HAP-1 (cell line): ENCODE results near the gene FLYWCH1.
"Not testable (repeated sequence)": the region's sequence is repeated elsewhere in the genome, so short reads cannot be mapped to it uniquely, and the experiment has no call there.

Source experiments
- DNase-seq, 2 experiments: peaks; one replicate each; pipeline ENCODE4 v3.0.0-alpha.2; 2016 to 2020; ENCODE audit warnings: low spot score in 2 of 2
- H3K27me3 ChIP-seq: fragments of 250-450 bp; sonication (Bioruptor Pico); 2 replicates; pipeline ENCODE4 v1.5.1; 2020; ENCODE audit warnings: low read depth, mild to moderate bottlenecking, moderate library complexity
- H3K36me3 ChIP-seq: fragments of 250-450 bp; sonication (Bioruptor Pico); replicated peaks from 2 replicates; pipeline ENCODE4 v1.5.1; 2020; ENCODE audit warnings: mild to moderate bottlenecking
- H3K4me1 ChIP-seq: fragments of 250-450 bp; sonication (Bioruptor Pico); 2 replicates; pipeline ENCODE4 v1.5.1; 2020; ENCODE audit warnings: mild to moderate bottlenecking
- H3K4me3 ChIP-seq: fragments of 250-450 bp; sonication (Bioruptor Pico); 2 replicates; pipeline ENCODE4 v1.5.1; 2020; ENCODE audit warnings: mild to moderate bottlenecking, moderate library complexity
- H3K9me3 ChIP-seq: fragments of 250-450 bp; sonication (Bioruptor Pico); 2 replicates; pipeline ENCODE4 v1.5.1; 2020; ENCODE audit warnings: mild to moderate bottlenecking, moderate library complexity
- in situ Hi-C: fragments of 300-500 bp; cut with MboI; formaldehyde crosslinking; loops from 3 replicates; pipeline ENCODE4 v1.14.3; 2020; ENCODE audit warnings: low sequenced_read_pairs, inconsistent platforms, mixed read lengths

Gene FLYWCH1

DNA sequence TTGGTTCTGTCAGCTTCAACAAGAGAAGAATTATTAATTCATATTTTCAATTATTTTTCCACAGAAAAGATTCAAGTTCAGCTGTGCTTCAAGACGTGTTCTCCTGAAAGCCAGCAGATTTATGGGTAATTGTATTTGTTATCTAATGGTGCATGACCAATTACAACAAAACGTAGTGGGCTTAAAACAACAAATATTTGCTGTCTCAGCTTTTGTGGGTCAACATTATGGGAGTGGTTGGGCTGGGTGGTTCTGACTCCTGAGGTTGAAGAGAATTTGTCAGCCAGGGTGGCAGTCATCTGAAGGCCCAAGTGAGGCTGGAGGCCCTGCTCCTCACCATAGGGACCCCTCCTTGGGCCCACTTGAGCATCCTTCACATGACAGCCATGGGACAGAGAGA, 28.2 kb downstream of the FLYWCH1 start:
- H3K36me3 ChIP-seq, result peaks cover 22% of the 10 kb centered on the region
- in situ Hi-C loops, result no loop called here
- no peak for DNase-seq
- no peaks in the 10 kb centered on the region for H3K4me1 ChIP-seq
- H3K9me3 ChIP-seq, result no peaks in the 10 kb centered on the region
- H3K4me3 ChIP-seq, result no peak overlapping the region
- H3K27me3 ChIP-seq, result no peaks in the 10 kb centered on the region

DNA sequence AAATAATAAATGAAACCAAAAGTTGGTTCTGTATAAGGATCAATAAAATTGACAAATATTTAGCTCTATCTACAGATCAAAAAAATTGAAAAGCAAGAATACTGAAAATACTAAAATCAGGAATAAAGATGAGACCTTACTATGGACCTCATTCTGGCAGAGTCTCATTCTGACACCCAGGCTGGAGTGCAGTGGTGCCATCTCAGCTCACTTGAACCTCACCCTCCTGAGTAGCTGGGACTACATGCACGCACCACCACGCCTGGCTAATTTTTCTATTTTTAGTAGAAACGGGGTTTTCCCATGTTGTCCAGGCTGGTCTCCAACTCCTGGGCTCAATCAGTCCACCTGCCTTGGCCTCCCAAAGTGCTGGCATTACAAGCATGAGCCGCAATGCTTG, 30.3 kb downstream of the FLYWCH1 start:
- Histone ChIP-seq H3K36me3 (peaks cover 19% of the 10 kb centered on the region), H3K4me3 (no peak overlapping the region), H3K4me1 (no peaks in the 10 kb centered on the region), H3K9me3 (no peaks in the 10 kb centered on the region), H3K27me3 (no peaks in the 10 kb centered on the region)
- in situ Hi-C loops, result no loop called here
- DNase-seq, result no peak

DNA sequence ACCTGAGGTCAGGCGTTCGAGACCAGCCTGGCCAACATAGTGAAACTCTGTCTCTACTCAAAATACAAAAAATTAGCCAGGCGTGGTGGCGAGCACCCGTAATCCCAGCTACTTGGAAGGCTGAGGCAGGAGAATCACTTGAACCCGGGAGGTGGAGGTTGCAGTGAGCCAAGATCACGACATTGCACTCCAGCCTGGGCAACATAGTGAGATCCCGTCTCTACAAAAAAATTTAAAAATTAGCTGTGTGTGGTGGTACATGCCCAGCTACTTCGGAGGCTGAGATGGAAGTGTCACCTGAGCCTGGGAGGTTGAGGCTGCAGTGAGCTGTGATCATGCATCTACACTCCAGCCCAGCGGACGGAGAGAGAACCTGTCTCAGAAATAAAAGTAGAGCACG, 32.0 kb downstream of the FLYWCH1 start:
- in situ Hi-C loops, H3K27me3 ChIP-seq, H3K4me3 ChIP-seq, DNase-seq, H3K4me1 ChIP-seq, H3K9me3 ChIP-seq: not testable (repeated sequence)
- H3K36me3 ChIP-seq, result peaks cover 15% of the 10 kb centered on the region

DNA sequence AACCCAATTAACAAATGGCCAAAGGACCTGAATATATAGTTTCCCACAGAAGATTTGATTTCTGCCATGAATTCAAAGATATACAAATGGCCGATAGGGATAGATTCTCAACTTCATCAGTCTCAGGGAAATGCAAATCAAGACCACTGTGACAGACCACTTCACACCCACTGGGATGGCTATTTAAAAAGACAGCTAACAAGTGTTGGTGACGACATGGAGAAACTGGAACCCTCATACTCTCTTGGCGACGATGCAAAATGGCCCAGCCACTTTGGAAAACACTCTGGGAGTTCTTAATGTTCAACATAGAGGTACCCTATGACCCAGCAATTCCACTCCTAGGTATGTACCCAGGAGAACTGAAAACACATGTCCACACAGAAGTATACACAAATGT, 34.9 kb downstream of the FLYWCH1 start:
- Histone ChIP-seq H3K4me3 (no peak overlapping the region), H3K4me1 (no peaks in the 10 kb centered on the region), H3K36me3 (no peaks in the 10 kb centered on the region; the same call in 1 of the 2 replicates), H3K27me3 (no peaks in the 10 kb centered on the region), H3K9me3 (no peaks in the 10 kb centered on the region)
- in situ Hi-C loops, result no loop called here
- DNase-seq, result no peak

DNA sequence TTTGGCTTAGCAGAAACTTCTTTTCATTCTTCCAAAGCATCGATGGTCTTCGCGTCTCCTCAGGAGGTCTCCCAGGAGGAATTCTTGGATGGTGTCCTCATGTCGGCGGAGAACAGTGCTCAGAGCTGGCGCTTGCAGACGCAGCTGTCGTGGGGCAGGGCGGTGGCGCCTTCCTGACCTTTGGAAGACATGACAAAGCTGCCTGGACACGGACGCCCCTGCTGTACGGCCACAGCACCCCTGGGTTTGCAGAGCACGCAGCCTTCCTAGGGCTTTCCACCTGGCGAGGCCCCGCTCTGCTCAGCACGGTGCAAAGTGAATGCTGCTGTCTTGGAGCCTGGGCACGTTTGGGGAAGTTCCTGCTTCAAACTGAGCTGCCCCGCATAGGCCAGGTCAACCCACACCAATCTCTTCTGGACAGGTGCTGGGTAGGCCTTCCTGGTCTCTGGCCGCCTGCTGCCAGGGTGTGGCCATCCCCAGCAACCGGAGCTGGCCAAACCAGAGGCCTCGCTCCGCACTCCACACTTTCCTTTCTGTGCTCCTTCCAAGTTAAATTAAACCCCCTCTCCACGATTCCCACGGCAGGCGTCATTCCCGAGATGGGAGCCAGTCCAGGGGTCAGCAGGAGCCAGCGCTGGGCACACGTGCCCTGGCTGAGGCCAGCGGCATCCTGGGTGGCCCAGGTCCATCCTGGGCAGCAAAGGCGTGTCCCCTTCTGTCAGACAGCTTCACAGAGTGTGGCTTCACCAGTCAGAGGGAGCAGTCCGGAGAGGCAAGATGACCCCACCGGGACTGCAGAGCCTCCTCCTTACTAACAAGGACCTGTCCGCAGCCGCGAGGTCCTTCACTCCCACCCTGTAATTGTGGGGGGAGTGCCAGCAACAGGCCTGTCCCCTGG, 37.3 kb downstream of the FLYWCH1 start:
- Histone ChIP-seq H3K4me3 (no peak overlapping the region), H3K9me3 (no peaks in the 10 kb centered on the region), H3K27me3 (no peaks in the 10 kb centered on the region), H3K4me1 (no peaks in the 10 kb centered on the region), H3K36me3 (no peaks in the 10 kb centered on the region)
- DNase-seq, result no peak
- in situ Hi-C loops, result no loop called here

DNA sequence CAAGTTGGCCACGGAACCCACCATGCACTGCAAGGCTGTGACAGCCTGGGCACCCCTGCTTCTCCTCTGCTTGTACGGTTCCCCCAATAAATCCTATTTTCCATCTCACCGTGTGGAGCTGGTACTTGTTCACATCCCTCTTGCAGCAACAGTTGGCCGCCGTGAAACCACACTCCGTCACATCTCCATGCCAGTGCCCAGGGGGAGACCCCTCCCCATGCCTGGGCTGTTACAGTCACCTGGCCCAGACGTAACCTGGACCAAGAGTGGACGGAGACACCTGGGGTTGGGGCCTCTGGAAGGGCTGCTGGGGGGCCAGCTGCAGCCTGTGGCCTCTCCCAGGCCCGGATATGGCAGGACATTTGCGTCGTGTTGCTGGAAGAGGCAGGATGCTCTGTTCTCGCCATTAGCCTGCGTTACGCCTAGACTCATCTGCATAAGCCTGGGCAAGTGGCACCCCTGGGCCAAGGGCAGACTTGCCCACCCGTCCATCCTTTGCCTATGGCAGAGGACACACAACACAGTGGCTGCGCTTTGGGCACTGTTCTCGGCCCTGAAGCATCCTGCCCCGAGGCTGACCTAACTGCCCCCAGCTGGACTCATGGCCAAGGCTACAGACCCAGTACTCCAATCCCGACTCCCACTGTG, 38.1 kb downstream of the FLYWCH1 start:
- no peak for DNase-seq
- Histone ChIP-seq H3K36me3 (no peaks in the 10 kb centered on the region), H3K4me3 (no peak overlapping the region), H3K9me3 (no peaks in the 10 kb centered on the region), H3K27me3 (no peaks in the 10 kb centered on the region), H3K4me1 (no peaks in the 10 kb centered on the region)
- in situ Hi-C loops, result no loop called here

DNA sequence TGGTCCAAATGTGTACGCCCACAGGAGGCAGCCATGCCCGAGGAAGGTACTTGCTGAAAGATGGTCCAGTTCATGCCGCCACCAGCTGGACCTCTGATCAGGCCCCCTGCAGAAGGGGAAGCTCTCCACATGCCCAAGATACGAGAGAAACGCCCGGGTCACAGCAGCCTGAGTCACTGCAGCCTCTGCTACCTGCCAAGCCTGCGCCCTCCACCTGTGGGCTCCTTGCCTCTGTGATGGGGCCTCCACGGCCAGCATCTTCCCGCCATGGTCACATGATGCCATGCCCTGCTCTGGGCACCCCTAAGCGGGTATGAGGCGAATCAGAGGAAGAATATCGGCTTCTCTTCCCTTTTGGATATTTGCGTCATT, 38.6 kb downstream of the FLYWCH1 start:
- H3K9me3 ChIP-seq, result no peaks in the 10 kb centered on the region
- no peaks in the 10 kb centered on the region for H3K36me3 ChIP-seq
- H3K4me3 ChIP-seq, result no peak overlapping the region
- DNase-seq, result no peak
- in situ Hi-C loops, result no loop called here
- no peaks in the 10 kb centered on the region for H3K4me1 ChIP-seq
- H3K27me3 ChIP-seq, result no peaks in the 10 kb centered on the region

DNA sequence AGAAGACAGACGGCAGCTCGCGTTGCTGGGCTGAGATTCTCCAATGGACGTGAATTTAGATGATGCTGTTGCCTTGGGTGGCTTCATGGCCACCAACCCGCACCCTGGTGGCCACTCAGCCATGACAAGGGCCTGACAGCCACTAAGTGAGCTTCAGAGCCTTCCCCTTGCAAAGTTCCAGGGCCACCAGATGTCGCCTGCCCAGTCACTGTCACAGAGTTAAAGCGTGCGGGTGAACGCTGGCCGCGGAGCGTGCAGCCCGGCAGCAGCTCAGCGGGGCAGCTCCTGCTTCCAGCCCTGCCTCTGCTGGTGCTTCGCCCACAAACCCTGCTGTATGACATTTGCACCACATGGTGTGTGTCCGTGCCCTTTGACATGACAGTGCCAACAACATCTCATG, 39.0 kb downstream of the FLYWCH1 start:
- in situ Hi-C loops, result no loop called here
- Histone ChIP-seq H3K4me1 (no peaks in the 10 kb centered on the region), H3K27me3 (no peaks in the 10 kb centered on the region), H3K9me3 (no peaks in the 10 kb centered on the region), H3K36me3 (no peaks in the 10 kb centered on the region), H3K4me3 (no peak overlapping the region)
- DNase-seq, result no peak

DNA sequence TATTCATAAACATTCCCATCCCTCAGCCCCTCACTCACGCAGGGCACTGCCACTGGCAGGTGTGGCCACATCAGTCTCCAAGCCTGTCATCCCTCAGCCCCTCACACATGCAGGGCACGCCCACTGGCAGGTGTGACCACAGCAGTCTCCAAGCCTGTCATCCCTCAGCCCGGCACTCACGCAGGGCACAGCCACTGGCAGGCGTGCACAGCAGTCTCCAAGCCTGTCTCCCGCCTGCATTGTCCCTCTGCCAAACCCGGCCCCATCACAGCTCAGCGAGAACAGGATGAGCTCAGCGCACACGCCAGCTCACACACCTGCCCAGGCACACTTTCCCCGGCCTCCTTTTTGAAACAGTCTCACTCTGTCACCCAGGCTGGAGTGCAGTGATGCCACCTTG, 40.9 kb downstream of the FLYWCH1 start:
- no peaks in the 10 kb centered on the region for H3K36me3 ChIP-seq
- in situ Hi-C loops, result no loop called here
- no peaks in the 10 kb centered on the region for H3K4me1 ChIP-seq
- H3K27me3 ChIP-seq, result no peaks in the 10 kb centered on the region
- H3K4me3 ChIP-seq, result no peak overlapping the region
- DNase-seq, result no peak
- H3K9me3 ChIP-seq, result no peaks in the 10 kb centered on the region

DNA sequence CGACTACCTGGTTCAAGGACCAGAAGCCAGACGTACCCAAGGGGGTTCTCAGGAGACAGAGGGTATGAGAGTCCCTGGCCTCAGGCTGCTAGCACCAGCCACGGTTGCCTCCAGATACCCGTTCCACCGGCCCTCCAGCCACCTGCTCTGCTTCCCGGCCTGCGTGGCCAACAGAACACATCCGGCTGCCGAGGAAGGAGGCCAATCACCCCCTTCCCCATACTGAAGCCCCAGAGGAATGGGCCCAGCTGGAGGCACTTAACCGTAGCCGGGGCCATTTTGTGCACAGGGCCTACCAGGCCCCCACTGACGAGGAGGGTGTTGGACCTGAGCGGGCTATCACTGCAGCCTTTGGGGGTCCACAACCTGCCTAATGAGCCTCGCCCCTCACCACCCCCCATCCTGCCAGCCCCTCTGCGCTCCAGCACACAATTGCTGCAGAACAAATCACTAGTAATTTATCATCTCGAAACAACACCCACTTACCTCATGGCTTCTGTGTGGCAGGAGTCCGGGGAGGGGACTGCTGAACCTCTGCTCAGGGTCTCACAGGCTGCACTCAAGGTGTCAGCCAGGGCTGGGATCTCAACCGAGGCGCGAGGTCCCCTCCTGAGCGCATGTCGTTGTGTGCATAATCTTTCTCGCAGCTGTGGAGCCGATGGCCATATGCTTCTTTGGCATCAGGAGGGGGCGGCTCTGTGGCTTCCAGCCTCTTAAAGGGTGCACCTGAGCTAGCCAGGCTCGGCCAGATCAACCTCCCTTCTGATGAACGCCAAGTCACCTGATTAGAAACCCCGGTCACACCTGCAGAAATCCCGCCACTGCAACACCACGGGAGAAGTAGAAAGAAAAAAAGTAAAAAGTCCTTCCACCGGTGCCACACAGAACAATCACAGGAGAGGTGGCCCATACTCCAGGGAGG, 42.2 kb downstream of the FLYWCH1 start:
- in situ Hi-C loops, result no loop called here
- no peaks in the 10 kb centered on the region for H3K9me3 ChIP-seq
- H3K4me3 ChIP-seq, result no peak overlapping the region
- no peaks in the 10 kb centered on the region for H3K36me3 ChIP-seq
- no peaks in the 10 kb centered on the region for H3K4me1 ChIP-seq
- no peak for DNase-seq
- no peaks in the 10 kb centered on the region for H3K27me3 ChIP-seq

DNA sequence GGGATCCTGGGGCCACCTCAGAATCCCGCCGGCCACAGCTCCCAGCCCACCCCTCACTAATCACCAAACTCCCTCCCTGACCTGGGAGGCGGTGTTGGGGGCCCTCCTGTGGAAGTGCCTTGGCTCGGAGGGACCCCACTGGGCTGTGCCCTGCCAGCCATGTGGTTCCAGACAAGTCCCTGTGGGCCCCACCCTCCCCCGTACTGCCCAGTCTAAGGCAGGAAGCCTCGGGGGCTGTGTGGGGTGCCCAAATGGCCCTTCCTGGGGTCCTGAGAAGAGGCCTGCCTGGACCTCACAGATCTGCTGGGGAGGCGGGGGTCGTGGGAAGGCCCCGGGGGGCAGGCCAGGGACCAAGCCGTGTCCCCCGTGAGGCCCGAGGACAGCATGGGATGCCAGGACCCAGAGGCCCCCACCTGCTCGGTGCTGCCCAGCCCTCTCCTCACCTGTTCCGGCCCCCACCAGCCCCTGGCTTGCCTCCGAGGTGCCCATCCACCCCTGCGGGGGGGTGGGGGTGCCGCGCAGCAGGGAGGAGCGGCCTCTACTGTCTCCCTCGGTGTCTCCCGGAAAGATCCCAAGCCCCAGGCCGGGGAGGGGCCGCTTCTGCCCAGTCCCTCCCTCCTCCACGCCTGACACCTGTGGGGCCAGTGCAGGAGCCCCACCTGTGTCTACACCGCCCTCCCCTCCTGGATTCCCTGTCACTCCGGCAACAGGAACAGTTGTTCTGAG, 43.1 kb downstream of the FLYWCH1 start:
- Histone ChIP-seq H3K4me1 (no peaks in the 10 kb centered on the region), H3K36me3 (no peaks in the 10 kb centered on the region), H3K9me3 (no peaks in the 10 kb centered on the region), H3K4me3 (no peak overlapping the region), H3K27me3 (no peaks in the 10 kb centered on the region)
- no peak for DNase-seq
- in situ Hi-C loops, result no loop called here

DNA sequence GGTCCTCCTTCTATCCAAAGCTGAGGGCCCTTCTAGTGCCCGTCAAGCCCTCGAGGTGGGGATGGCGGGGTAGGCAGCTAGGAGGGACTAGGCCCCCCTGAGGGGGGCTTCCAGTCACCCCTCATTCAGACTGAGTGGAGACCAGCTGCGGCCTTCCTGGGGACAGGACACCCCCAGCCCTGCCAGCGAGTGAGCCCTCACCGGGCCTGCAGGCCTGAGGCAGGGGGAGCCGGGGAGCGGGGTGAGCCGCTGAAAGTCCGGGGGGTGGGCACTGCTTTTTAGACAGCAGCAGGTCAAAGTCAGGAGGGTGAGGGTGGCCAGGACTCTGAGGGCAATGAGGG, 43.7 kb downstream of the FLYWCH1 start:
- H3K9me3 ChIP-seq, result no peaks in the 10 kb centered on the region
- H3K36me3 ChIP-seq, result no peaks in the 10 kb centered on the region
- in situ Hi-C loops, result no loop called here
- no peaks in the 10 kb centered on the region for H3K27me3 ChIP-seq
- H3K4me3 ChIP-seq, result no peak overlapping the region
- no peaks in the 10 kb centered on the region for H3K4me1 ChIP-seq
- DNase-seq, result no peak

DNA sequence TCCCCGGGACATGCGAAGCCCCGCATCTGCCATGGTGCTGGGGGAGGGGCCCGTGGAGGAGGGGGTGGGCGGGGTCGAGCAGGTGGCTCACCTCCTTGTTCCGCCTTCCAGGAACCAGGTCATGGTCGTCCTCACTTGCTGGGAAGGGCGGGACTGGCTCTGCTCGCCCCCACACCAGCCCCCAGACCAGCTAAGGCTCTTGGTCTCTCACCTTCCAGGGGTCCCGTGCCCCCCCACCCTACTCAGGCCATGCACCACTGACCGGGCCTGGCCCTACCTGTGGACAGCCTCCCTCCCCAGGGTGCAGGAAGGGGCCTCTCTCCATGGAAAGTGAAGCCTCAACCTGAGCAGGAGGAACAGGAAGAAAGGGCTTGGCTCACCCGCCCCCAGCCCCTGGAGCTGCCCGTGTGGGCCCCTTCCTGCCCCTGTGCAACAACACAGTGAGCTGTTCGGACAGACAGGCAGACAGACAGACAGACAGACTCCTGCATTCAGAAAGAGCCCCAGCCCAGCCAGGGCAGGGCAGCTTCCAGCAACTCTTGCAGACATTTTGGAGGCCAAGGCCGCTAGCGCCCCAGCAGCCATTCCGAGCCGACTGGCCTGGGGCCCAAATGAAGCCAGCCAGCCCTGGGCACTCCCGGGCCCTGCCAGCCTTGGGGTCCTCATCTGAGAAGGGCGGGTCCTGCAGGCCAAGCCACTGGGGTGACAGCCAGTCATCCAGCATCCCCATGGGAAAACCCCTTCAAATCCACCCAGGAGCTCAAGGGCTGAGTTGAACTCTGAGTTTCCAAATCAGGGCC, 44.2 kb downstream of the FLYWCH1 start:
- Histone ChIP-seq H3K9me3 (no peaks in the 10 kb centered on the region), H3K4me1 (no peaks in the 10 kb centered on the region), H3K27me3 (no peaks in the 10 kb centered on the region), H3K36me3 (no peaks in the 10 kb centered on the region), H3K4me3 (no peak overlapping the region)
- no peak for DNase-seq
- in situ Hi-C loops, result no loop called here
